H1 (cell line): ENCODE results near the gene OVCH2. TPM values are rescaled to one million over a fixed set of nuclear protein-coding genes. Genes with fewer than 3 reads are reported as not detected.

Experiments
- BRCA1 ChIP-seq: IDR thresholded peaks from 2 replicates; pipeline ENCODE4 v1.6.1; 2012; ENCODE audit warnings: low read depth, low read length, improper control_type of control experiment
- CHD1 ChIP-seq: IDR thresholded peaks from 2 replicates; pipeline ENCODE4 v1.6.1; 2012; ENCODE audit warnings: low read depth, low read length, improper control_type of control experiment
- EP300 ChIP-seq, 2 experiments: IDR thresholded peaks; 1 replicate in 1 of 2; 2 replicates in 1 of 2; pipeline ENCODE4 v1.6.1; 2011 to 2012; ENCODE audit warnings: low read depth in 2 of 2, low read length in 2 of 2, mild to moderate bottlenecking in 2 of 2, borderline replicate concordance in 1 of 2, inconsistent platforms in 1 of 2, moderate library complexity in 1 of 2
- JUND ChIP-seq: IDR thresholded peaks from 2 replicates; pipeline ENCODE4 v1.6.1; 2011; ENCODE audit warnings: mild to moderate bottlenecking, improper control_type of control experiment, low read length
- POU5F1 ChIP-seq: IDR thresholded peaks from 2 replicates; pipeline ENCODE4 v1.6.1; 2011; ENCODE audit warnings: low read depth, mild to moderate bottlenecking, low read length, moderate library complexity
- RAD21 ChIP-seq, 2 experiments: IDR thresholded peaks in 1 of 2; conservative IDR thresholded peaks in 1 of 2; 2 replicates each; pipeline ENCODE4 v1.6.1; 2011; ENCODE audit warnings: low read depth in 2 of 2, low read length in 2 of 2, improper control_type of control experiment in 1 of 2, inconsistent platforms in 1 of 2, mild to moderate bottlenecking in 1 of 2, moderate library complexity in 1 of 2
- SAP30 ChIP-seq: fragments of 300-600 bp; sonication (generic); IDR thresholded peaks from 2 replicates; pipeline ENCODE4 v1.7.1; 2012; ENCODE audit warnings: low read length, moderate library complexity, mild to moderate bottlenecking, inconsistent platforms; ENCODE audit not compliant: insufficient read depth, insufficient replicate concordance
- TBP ChIP-seq: IDR thresholded peaks from 2 replicates; pipeline ENCODE4 v1.6.1; 2011; ENCODE audit warnings: low read depth, low read length, improper control_type of control experiment
- TCF12 ChIP-seq: IDR thresholded peaks from 2 replicates; pipeline ENCODE4 v1.6.1; 2011; ENCODE audit warnings: low read depth, mild to moderate bottlenecking, low read length
- polyA plus RNA-seq, 7 experiments: library from polyadenylated mRNA; depleted of rRNA in 3 of 7; stranded (reverse) in 5 of 7; unstranded in 2 of 7; fragments of >200 nt in 5 of 7; fragments of 200-250 nt in 2 of 7; gene quantifications; 1 replicate in 5 of 7; 2 replicates in 1 of 7; 4 replicates in 1 of 7; pipeline versions ENCODE4 v1.2.1 to v1.2.3, GENCODE V29; 2011 to 2013; ENCODE audit warnings: missing spikeins in 2 of 7, mixed read lengths in 2 of 7
- total RNA-seq: library from RNA; stranded (reverse); fragmentation: NEBNext Ultra II Directional; extraction: Animal tissue kit (Norgen Biotek cat#: 25700); gene quantifications from 2 replicates; pipeline ENCODE4 v1.2.1, GENCODE V29; 2021
- TF ChIP-seq, protein P1 (sequence below): fragments of 300-600 bp; sonication (generic); IDR thresholded peaks from 2 replicates; pipeline ENCODE4 v1.7.1; 2012; ENCODE audit warnings: low read length, moderate library complexity, mild to moderate bottlenecking, inconsistent platforms; ENCODE audit not compliant: insufficient replicate concordance

Gene OVCH2
- total and polyA plus RNA-seq, 2 of the 8 experiments (the other 6 are each of a cell fraction or from before 2014, with no cell fraction given): 0.03 to 1.1 TPM

DNA sequence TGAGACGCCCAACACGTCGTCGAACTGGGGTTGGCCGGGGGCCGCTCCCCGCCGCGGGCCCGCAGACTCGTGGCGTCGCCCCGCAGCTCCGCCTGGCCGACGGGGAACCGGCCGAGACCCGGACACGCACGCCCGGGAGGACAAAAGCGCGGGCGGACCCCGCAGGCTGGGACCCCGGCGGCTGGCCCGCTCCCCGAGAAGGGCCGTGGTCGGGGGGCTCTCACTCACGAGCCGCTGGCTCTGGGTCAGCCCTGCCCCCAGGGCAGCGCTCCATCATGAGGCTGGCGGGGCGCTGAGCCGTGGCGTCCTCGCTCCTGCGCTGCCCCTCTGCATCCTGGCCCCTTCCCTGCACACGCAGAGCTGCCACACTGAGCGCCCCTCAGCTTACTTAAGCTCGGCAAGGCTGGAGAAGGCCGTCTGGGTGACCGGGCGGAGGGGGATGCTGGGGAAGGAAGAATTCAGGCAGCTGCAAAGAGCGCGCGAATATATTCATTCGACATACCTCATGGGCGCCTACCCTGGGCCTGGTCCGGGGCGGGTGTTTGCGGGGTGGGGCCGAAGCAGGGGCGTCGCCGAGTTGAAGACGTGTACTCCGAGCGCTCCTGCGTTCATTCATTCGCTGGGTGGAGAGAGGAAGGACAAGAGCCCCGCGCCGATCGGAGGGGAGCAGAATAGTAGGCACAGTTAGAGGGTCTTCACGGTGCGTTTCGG, 32.4 kb downstream of the OVCH2 start (continued):
- no peak for TF ChIP-seq RAD21 (IDR thresholded peaks at IDR 0.05 in 1 of 2, conservative IDR thresholded peaks at IDR 0.05 in 1 of 2; ENCODE audit: low read depth in 2 of 2, low read length in 2 of 2)
- peak; percentile 52 for TF ChIP-seq SAP30
- no peak for TF ChIP-seq CHD1
- TF ChIP-seq, protein P1, sequence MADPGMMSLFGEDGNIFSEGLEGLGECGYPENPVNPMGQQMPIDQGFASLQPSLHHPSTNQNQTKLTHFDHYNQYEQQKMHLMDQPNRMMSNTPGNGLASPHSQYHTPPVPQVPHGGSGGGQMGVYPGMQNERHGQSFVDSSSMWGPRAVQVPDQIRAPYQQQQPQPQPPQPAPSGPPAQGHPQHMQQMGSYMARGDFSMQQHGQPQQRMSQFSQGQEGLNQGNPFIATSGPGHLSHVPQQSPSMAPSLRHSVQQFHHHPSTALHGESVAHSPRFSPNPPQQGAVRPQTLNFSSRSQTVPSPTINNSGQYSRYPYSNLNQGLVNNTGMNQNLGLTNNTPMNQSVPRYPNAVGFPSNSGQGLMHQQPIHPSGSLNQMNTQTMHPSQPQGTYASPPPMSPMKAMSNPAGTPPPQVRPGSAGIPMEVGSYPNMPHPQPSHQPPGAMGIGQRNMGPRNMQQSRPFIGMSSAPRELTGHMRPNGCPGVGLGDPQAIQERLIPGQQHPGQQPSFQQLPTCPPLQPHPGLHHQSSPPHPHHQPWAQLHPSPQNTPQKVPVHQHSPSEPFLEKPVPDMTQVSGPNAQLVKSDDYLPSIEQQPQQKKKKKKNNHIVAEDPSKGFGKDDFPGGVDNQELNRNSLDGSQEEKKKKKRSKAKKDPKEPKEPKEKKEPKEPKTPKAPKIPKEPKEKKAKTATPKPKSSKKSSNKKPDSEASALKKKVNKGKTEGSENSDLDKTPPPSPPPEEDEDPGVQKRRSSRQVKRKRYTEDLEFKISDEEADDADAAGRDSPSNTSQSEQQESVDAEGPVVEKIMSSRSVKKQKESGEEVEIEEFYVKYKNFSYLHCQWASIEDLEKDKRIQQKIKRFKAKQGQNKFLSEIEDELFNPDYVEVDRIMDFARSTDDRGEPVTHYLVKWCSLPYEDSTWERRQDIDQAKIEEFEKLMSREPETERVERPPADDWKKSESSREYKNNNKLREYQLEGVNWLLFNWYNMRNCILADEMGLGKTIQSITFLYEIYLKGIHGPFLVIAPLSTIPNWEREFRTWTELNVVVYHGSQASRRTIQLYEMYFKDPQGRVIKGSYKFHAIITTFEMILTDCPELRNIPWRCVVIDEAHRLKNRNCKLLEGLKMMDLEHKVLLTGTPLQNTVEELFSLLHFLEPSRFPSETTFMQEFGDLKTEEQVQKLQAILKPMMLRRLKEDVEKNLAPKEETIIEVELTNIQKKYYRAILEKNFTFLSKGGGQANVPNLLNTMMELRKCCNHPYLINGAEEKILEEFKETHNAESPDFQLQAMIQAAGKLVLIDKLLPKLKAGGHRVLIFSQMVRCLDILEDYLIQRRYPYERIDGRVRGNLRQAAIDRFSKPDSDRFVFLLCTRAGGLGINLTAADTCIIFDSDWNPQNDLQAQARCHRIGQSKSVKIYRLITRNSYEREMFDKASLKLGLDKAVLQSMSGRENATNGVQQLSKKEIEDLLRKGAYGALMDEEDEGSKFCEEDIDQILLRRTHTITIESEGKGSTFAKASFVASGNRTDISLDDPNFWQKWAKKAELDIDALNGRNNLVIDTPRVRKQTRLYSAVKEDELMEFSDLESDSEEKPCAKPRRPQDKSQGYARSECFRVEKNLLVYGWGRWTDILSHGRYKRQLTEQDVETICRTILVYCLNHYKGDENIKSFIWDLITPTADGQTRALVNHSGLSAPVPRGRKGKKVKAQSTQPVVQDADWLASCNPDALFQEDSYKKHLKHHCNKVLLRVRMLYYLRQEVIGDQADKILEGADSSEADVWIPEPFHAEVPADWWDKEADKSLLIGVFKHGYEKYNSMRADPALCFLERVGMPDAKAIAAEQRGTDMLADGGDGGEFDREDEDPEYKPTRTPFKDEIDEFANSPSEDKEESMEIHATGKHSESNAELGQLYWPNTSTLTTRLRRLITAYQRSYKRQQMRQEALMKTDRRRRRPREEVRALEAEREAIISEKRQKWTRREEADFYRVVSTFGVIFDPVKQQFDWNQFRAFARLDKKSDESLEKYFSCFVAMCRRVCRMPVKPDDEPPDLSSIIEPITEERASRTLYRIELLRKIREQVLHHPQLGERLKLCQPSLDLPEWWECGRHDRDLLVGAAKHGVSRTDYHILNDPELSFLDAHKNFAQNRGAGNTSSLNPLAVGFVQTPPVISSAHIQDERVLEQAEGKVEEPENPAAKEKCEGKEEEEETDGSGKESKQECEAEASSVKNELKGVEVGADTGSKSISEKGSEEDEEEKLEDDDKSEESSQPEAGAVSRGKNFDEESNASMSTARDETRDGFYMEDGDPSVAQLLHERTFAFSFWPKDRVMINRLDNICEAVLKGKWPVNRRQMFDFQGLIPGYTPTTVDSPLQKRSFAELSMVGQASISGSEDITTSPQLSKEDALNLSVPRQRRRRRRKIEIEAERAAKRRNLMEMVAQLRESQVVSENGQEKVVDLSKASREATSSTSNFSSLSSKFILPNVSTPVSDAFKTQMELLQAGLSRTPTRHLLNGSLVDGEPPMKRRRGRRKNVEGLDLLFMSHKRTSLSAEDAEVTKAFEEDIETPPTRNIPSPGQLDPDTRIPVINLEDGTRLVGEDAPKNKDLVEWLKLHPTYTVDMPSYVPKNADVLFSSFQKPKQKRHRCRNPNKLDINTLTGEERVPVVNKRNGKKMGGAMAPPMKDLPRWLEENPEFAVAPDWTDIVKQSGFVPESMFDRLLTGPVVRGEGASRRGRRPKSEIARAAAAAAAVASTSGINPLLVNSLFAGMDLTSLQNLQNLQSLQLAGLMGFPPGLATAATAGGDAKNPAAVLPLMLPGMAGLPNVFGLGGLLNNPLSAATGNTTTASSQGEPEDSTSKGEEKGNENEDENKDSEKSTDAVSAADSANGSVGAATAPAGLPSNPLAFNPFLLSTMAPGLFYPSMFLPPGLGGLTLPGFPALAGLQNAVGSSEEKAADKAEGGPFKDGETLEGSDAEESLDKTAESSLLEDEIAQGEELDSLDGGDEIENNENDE: no peak
- TF ChIP-seq TBP: peak; percentile 86
- no peak for TF ChIP-seq TCF12
- no peak for TF ChIP-seq EP300 (IDR thresholded peaks at IDR 0.05; ENCODE audit: borderline replicate concordance in 1 of 2, low read depth in 2 of 2, low read length in 2 of 2)
- no peak for TF ChIP-seq JUND
- TF ChIP-seq POU5F1: no peak
- TF ChIP-seq BRCA1: no peak
